ENCODE results near the gene ASB16. TPM values are rescaled to one million over a fixed set of nuclear protein-coding genes. Genes with fewer than 3 reads are reported as not detected.
"Not testable (repeated sequence)": the region's sequence is repeated elsewhere in the genome, so short reads cannot be mapped to it uniquely, and the experiment has no call there.

ASB16 gene
- total RNA-seq, 5 donors from 2014 or later (not counting 1 experiment from before 2014, with no cell fraction given) = 0.15 TPM; not detected in 4

DNA sequence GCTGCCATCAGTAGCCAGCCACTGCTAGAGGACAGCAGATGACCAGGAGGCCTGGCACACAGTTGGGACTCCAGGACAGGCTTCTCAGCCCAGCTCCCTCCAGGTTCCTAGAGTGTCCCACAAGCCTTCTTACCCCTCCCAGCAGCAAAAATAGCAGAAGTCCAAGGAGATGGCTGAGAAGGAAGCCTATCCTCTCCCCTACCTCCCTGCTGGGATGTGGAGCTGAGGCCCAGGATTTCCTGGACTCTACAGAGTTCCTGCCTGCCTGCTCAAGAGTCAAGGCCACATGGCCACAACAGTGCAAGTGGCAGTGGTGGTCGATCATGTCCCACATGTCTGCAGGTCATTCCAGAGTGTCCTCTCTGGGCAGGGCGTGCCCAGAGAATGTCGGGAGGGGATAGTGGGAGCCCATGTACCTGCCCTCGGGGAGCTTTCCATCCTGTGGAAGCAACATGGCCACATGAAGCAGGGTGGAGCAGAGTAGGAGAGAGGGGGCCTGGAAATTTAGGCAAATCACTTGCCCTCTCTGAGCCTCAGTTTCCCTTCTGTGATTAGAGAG, 36.5 kb upstream of the ASB16 start:
- Histone ChIP-seq H3K27me3 (replicated peaks in 1 of 2; ENCODE audit: control insufficient read depth in 2 of 2, extremely low read depth in 1 of 2, insufficient read depth in 2 of 2, low read length in 1 of 2) (peaks cover 0 to 13% of the 10 kb centered on the region in 2 experiments), H3K36me3 (ENCODE audit: control insufficient read depth in 2 of 2, extremely low read depth in 1 of 2, insufficient read depth in 1 of 2, low read length in 1 of 2) (no peaks in the 10 kb centered on the region), H3K4me1 (ENCODE audit: control insufficient read depth in 1 of 2, extremely low read depth in 1 of 2, insufficient read depth in 2 of 2, low read length in 2 of 2) (no peaks in the 10 kb centered on the region), H3K9me3 (no peaks in the 10 kb centered on the region), H3K27ac (ENCODE audit: low read length) (no peak overlapping the region), H3K4me3 (ENCODE audit: control insufficient read depth in 1 of 2, extremely low read depth in 1 of 2, low read length in 1 of 2) (no peak overlapping the region)
- peaks cover 5 to 17% of the 10 kb centered on the region in 2 donors for H3K27me3 Mint-ChIP-seq
- no peak overlapping the region for H3K27ac Mint-ChIP-seq
- 70% methylated on average over 4 of the region's 4 CpGs for WGBS (ENCODE audit: insufficient coverage)
- POLR2A ChIA-PET = no interaction called here
- no peaks in the 10 kb centered on the region for H3K36me3 Mint-ChIP-seq
- DNase-seq = no peak
- no peaks in the 10 kb centered on the region for H3K9me3 Mint-ChIP-seq
- H3K4me1 Mint-ChIP-seq = peaks cover 0 to 8% (median 3%) of the 10 kb centered on the region in 3 donors
- CTCF ChIA-PET = no interaction called here
- ATAC-seq (replicated peaks in 1 of 4) = no peak
- no peak overlapping the region for H3K4me3 Mint-ChIP-seq

DNA sequence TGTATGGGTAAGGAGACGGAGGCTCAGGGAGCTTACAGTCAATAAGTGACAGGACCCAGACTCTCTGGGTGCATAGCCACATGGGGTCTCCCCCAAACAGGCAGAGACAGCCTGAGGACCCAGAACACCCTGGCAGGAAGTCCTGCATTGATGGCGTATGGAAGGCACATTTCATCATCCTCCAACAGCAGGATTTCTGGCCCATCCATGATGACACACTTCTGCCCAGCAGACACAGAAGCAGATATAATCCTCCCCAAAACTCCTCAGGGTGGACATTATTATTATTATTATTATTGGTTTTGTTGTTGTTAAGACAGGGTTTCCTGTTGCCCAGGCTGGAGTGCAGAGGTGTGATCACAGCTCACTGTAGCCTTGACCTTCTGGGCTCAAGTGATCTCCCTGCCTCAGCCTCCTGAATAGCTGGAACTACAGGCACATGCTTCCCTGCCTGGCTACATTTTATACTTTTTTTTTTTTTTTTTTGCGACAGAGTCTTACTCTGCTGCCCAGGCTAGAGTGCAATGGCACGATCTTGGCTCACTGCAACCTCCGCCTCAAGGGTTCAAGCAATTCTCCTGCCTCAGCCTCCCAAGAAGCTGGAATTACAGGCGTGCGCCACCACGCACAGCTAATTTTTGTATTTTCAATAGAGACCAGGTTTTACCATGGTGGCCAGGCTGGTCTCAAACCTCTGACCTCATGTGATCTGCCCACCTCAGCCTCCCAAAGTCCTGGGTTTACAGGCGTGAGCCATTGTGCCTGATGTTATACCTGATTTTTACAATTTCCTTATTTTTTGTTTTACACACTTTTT, 35.5 kb upstream of the ASB16 start:
- Mint-ChIP-seq H3K36me3 (no peaks in the 10 kb centered on the region), H3K4me1 (peaks cover 0 to 8% (median 3%) of the 10 kb centered on the region in 3 donors), H3K4me3 (no peak overlapping the region), H3K27me3 (peaks cover 5 to 17% of the 10 kb centered on the region in 2 donors), H3K27ac (no peak overlapping the region), H3K9me3 (no peaks in the 10 kb centered on the region)
- Histone ChIP-seq H3K27ac (ENCODE audit: low read length) (no peak overlapping the region), H3K4me3 (ENCODE audit: control insufficient read depth in 1 of 2, extremely low read depth in 1 of 2, low read length in 1 of 2) (no peak overlapping the region), H3K36me3 (ENCODE audit: control insufficient read depth in 2 of 2, extremely low read depth in 1 of 2, insufficient read depth in 1 of 2, low read length in 1 of 2) (no peaks in the 10 kb centered on the region), H3K4me1 (ENCODE audit: control insufficient read depth in 1 of 2, extremely low read depth in 1 of 2, insufficient read depth in 2 of 2, low read length in 2 of 2) (no peaks in the 10 kb centered on the region), H3K9me3 (no peaks in the 10 kb centered on the region), H3K27me3 (replicated peaks in 1 of 2; ENCODE audit: control insufficient read depth in 2 of 2, extremely low read depth in 1 of 2, insufficient read depth in 2 of 2, low read length in 1 of 2) (peaks cover 0 to 15% of the 10 kb centered on the region in 2 experiments)
- CTCF ChIA-PET = interaction anchor here (0.5 to 0.7 kb wide), 3 partner anchors 14 to 128 kb away, joined by 4 to 6 read pairs (median 4); no protein-coding TSS in a partner anchor
- DNase-seq = no peak
- WGBS (ENCODE audit: insufficient coverage) = 95% methylated on average over 8 of the region's 9 CpGs
- no peak for ATAC-seq (replicated peaks in 1 of 4)
- POLR2A ChIA-PET = no interaction called here

DNA sequence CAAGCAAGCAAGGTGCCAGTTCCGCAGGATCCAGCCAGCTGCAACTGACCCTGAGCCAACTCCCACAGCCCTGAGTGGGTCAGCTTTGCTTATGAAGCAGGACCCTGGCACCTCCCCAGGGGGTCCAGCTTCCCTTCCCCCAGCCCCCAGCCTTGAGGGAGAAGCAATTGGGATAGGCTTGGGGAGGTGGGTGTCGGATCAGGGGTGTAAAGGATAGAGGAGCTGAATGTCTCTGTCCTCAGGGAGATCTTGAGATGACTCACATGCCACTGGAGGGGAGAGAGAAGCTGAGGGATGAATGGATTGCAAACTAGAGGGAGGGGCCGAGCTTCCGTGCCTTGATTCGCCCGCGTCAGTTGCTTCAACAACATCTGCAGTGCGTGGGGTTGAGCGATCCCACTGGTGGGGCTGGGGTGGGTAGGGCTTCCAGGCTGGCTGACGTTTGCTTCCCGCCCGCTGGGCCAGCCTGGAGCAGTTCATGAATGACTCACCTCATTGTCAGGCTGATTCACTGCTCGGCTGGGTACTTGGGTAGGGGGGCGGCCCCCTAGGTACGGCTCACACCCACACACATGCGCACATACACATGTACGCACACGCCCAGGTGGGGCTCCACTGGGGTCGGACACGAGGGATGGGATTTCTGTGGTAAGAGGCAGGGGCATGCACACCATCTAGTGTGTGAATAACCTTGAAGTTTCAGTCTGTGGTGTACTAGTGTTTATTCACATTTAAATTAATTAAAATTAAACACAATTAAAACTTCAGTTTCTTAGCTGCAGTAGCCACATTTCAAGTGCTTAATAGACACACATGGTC, 32.4 kb upstream of the ASB16 start:
- H3K9me3 ChIP-seq = no peaks in the 10 kb centered on the region
- H3K27me3 ChIP-seq (replicated peaks in 1 of 2; ENCODE audit: control insufficient read depth in 2 of 2, extremely low read depth in 1 of 2, insufficient read depth in 2 of 2, low read length in 1 of 2) = peaks cover 0 to 19% of the 10 kb centered on the region in 2 experiments
- no peaks in the 10 kb centered on the region for H3K9me3 Mint-ChIP-seq
- H3K4me3 Mint-ChIP-seq = no peak overlapping the region
- peaks cover 5 to 20% of the 10 kb centered on the region in 2 donors for H3K27me3 Mint-ChIP-seq
- 10% methylated on average over 8 of the region's 20 CpGs for WGBS (ENCODE audit: insufficient coverage)
- ChIA-PET CTCF (interaction anchor here in 1 of 2 donors (0.5 to 1.2 kb wide), 3 partner anchors 8 to 695 kb away, joined by 3 to 6 read pairs (median 6); no protein-coding TSS in a partner anchor), POLR2A (interaction anchor here in 1 of 2 donors (0.6 kb wide), 1 partner anchor 72 kb away, joined by 4 read pairs; no protein-coding TSS in a partner anchor)
- H3K4me1 ChIP-seq (ENCODE audit: control insufficient read depth in 1 of 2, extremely low read depth in 1 of 2, insufficient read depth in 2 of 2, low read length in 2 of 2) = peaks cover 4 to 15% of the 10 kb centered on the region in 2 experiments
- no peaks in the 10 kb centered on the region for H3K36me3 Mint-ChIP-seq
- DNase-seq (peak in 13 of 35 experiments; percentile 4 to 48 (median 19)), ATAC-seq (replicated peaks in 1 of 4) (peak in 2 of 4 experiments; percentile 16 to 24)
- no peak overlapping the region for H3K4me3 ChIP-seq (ENCODE audit: control insufficient read depth in 1 of 2, extremely low read depth in 1 of 2, low read length in 1 of 2)
- no peak overlapping the region for H3K27ac Mint-ChIP-seq
- H3K4me1 Mint-ChIP-seq = peaks cover 0 to 20% (median 12%) of the 10 kb centered on the region in 3 donors
- H3K36me3 ChIP-seq (ENCODE audit: control insufficient read depth in 2 of 2, extremely low read depth in 1 of 2, insufficient read depth in 1 of 2, low read length in 1 of 2) = no peaks in the 10 kb centered on the region
- no peak overlapping the region for H3K27ac ChIP-seq (ENCODE audit: low read length)

GRCh38 chr17:44143921-44144320, 26.6 kb upstream of the ASB16 start:
- CTCF ChIA-PET; H3K27me3 ChIP-seq (replicated peaks in 1 of 2; ENCODE audit: control insufficient read depth in 2 of 2, extremely low read depth in 1 of 2, insufficient read depth in 2 of 2, low read length in 1 of 2); H3K36me3 ChIP-seq (ENCODE audit: control insufficient read depth in 2 of 2, extremely low read depth in 1 of 2, insufficient read depth in 1 of 2, low read length in 1 of 2); H3K27me3 Mint-ChIP-seq; H3K27ac ChIP-seq (ENCODE audit: low read length); H3K27ac Mint-ChIP-seq; ATAC-seq (replicated peaks in 1 of 4); H3K4me3 ChIP-seq (ENCODE audit: control insufficient read depth in 1 of 2, extremely low read depth in 1 of 2, low read length in 1 of 2); POLR2A ChIA-PET; DNase-seq; H3K36me3 Mint-ChIP-seq; H3K9me3 Mint-ChIP-seq; H3K9me3 ChIP-seq: not testable (repeated sequence)
- H3K4me1 ChIP-seq (ENCODE audit: control insufficient read depth in 1 of 2, extremely low read depth in 1 of 2, insufficient read depth in 2 of 2, low read length in 2 of 2) = peaks cover 4 to 15% of the 10 kb centered on the region in 2 experiments
- peaks cover 0 to 12% (median 8%) of the 10 kb centered on the region in 3 donors for H3K4me1 Mint-ChIP-seq
- peak overlapping the region in 1 of 3 donors; percentile 17 for H3K4me3 Mint-ChIP-seq
- 97% methylated on average over 6 of the region's 8 CpGs for WGBS (ENCODE audit: insufficient coverage)

GRCh38 chr17:44144966-44145739, 25.4 kb upstream of the ASB16 start:
- no peak overlapping the region for H3K27ac ChIP-seq (ENCODE audit: low read length)
- ChIA-PET CTCF (interaction anchor here in 1 of 2 donors (1.2 kb wide), 1 partner anchor 72 kb away, joined by 3 read pairs; no protein-coding TSS in a partner anchor), POLR2A (no interaction called here)
- H3K4me3 Mint-ChIP-seq = no peak overlapping the region
- WGBS (ENCODE audit: insufficient coverage) = 93% methylated on average over 2 of the region's 7 CpGs
- peaks cover 0 to 2% of the 10 kb centered on the region in 2 donors for H3K27me3 Mint-ChIP-seq
- no peak for DNase-seq
- peaks cover 4 to 12% (median 8%) of the 10 kb centered on the region in 3 donors for H3K4me1 Mint-ChIP-seq
- no peaks in the 10 kb centered on the region for H3K36me3 Mint-ChIP-seq
- H3K9me3 Mint-ChIP-seq = no peaks in the 10 kb centered on the region
- no peaks in the 10 kb centered on the region for H3K9me3 ChIP-seq
- no peak overlapping the region for H3K4me3 ChIP-seq (ENCODE audit: control insufficient read depth in 1 of 2, extremely low read depth in 1 of 2, low read length in 1 of 2)
- H3K36me3 ChIP-seq (ENCODE audit: control insufficient read depth in 2 of 2, extremely low read depth in 1 of 2, insufficient read depth in 1 of 2, low read length in 1 of 2) = no peaks in the 10 kb centered on the region
- ATAC-seq (replicated peaks in 1 of 4) = no peak
- H3K27ac Mint-ChIP-seq = no peak overlapping the region
- H3K4me1 ChIP-seq (ENCODE audit: control insufficient read depth in 1 of 2, extremely low read depth in 1 of 2, insufficient read depth in 2 of 2, low read length in 2 of 2) = peaks cover 4 to 15% of the 10 kb centered on the region in 2 experiments
- H3K27me3 ChIP-seq (replicated peaks in 1 of 2; ENCODE audit: control insufficient read depth in 2 of 2, extremely low read depth in 1 of 2, insufficient read depth in 2 of 2, low read length in 1 of 2) = peaks cover 0 to 3% of the 10 kb centered on the region in 2 experiments

Data from T-cell (primary cell).